K562 (cell line): ENCODE data around the gene ZNF782. TPM values are rescaled to one million over a fixed set of nuclear protein-coding genes. Genes with fewer than 3 reads are reported as not detected.

ENCODE experiments used
- ATAC-seq: fragments of 200-7000 bp; cut with Tn5 transposase; 3 replicates; pipeline ENCODE4 v1.9.1; 2020; ENCODE audit warnings: moderate library complexity
- BruUV-seq: library from RNA; stranded (reverse); fragments of 400-500 nt; replicated peaks from 2 replicates; lab custom pipeline; 2021; lab: Mats Ljungman, UMichigan
- CTCF ChIA-PET: fragments of 300-600 bp; formaldehyde crosslinking; extraction: SDS; loops from one replicate; lab custom pipeline; 2021; ENCODE audit warnings: low intra/inter-chr PET ratio; lab: Yijun Ruan, JAX
- POLR2A ChIA-PET: fragments of 300-600, 350-650 bp; sonication (Branson Sonifier 250); formaldehyde crosslinking; extraction: SDS; loops from one replicate; lab custom pipeline; 2021; ENCODE audit warnings: antibody characterized with exemption, inconsistent platforms; lab: Yijun Ruan, JAX
- DNase-seq, 4 experiments: peaks; one replicate each; pipeline versions ENCODE4 v3.0.0 to v3.0.0-alpha.2; 2011 to 2018; ENCODE audit warnings: low spot score in 3 of 4, mixed read lengths in 3 of 4; ENCODE audit errors: extremely low read depth in 1 of 4
- FAIRE-seq: peaks from 2 replicates; lab custom pipeline; 2011; peaks lifted over from hg19 to GRCh38; lab: Jason Lieb, UNC
- H2AFZ ChIP-seq: 2 replicates; pipeline ENCODE4 v1.6.0; 2011; ENCODE audit warnings: low read depth, low read length, control low read depth, inconsistent platforms
- H3K27ac ChIP-seq: fragments of 200-600 bp; 3 replicates; pipeline ENCODE4 v1.8.0; 2011; ENCODE audit warnings: low read depth, mild to moderate bottlenecking, control low read depth, inconsistent platforms, low read length, moderate library complexity, mixed read lengths; ENCODE audit errors: extremely low read depth
- H3K27me3 ChIP-seq, 2 experiments: fragments of 300-600 bp in 1 of 2; 2 replicates in 1 of 2; 3 replicates in 1 of 2; pipeline versions ENCODE4 v1.6.0 to v1.8.0; 2011; ENCODE audit warnings: inconsistent platforms in 2 of 2, low read length in 2 of 2, mild to moderate bottlenecking in 1 of 2, mixed read lengths in 1 of 2, moderate library complexity in 1 of 2; ENCODE audit not compliant: control insufficient read depth in 2 of 2, insufficient read depth in 2 of 2
- H3K36me3 ChIP-seq: fragments of 300-600 bp; 3 replicates; pipeline ENCODE4 v1.8.0; 2011; ENCODE audit warnings: mild to moderate bottlenecking, low read length, inconsistent platforms; ENCODE audit not compliant: control insufficient read depth, insufficient read depth
- H3K4me1 ChIP-seq, 2 experiments: fragments of 200-600 bp in 1 of 2; replicated peaks in 1 of 2; 2 replicates in 1 of 2; 3 replicates in 1 of 2; pipeline versions ENCODE4 v1.5.1 to v1.8.0; 2011; ENCODE audit warnings: inconsistent platforms in 2 of 2, low read length in 2 of 2, mild to moderate bottlenecking in 1 of 2, mixed read lengths in 1 of 2, moderate library complexity in 1 of 2; ENCODE audit not compliant: control insufficient read depth in 2 of 2, insufficient read depth in 2 of 2
- H3K4me2 ChIP-seq: 2 replicates; pipeline ENCODE4 v1.6.1; 2011; ENCODE audit warnings: low read length, control low read depth, inconsistent platforms, mixed read lengths; ENCODE audit not compliant: insufficient read depth
- H3K4me3 ChIP-seq: fragments of 200-600 bp; sonication (generic), shearing (Covaris generic); 2 replicates; pipeline ENCODE4 v1.5.1; 2016; ENCODE audit warnings: control low read depth, inconsistent platforms
- H3K79me2 ChIP-seq: fragments of 200-600 bp; 3 replicates; pipeline ENCODE4 v1.8.0; 2011; ENCODE audit warnings: low read length, inconsistent platforms; ENCODE audit not compliant: control insufficient read depth, insufficient read depth
- H3K9ac ChIP-seq, 2 experiments: 2 replicates each; pipeline versions ENCODE4 v1.6.0 to v1.6.1; 2011; ENCODE audit warnings: low read depth in 2 of 2, low read length in 2 of 2, control low read depth in 1 of 2, inconsistent platforms in 1 of 2, mild to moderate bottlenecking in 1 of 2, mixed read lengths in 1 of 2; ENCODE audit not compliant: insufficient read depth in 1 of 2
- H3K9me1 ChIP-seq: one replicate; pipeline ENCODE4 v1.6.0; 2011; ENCODE audit warnings: inconsistent platforms, mild to moderate bottlenecking, low read length, moderate library complexity; ENCODE audit not compliant: control insufficient read depth, insufficient read depth
- H3K9me3 ChIP-seq: replicated peaks from 2 replicates; pipeline ENCODE4 v1.5.1; 2011; ENCODE audit warnings: low read depth, low read length, inconsistent platforms; ENCODE audit not compliant: control insufficient read depth, insufficient read depth
- H4K20me1 ChIP-seq: replicated peaks from 2 replicates; pipeline ENCODE4 v1.6.1; 2011; ENCODE audit warnings: low read length, inconsistent platforms, mixed read lengths; ENCODE audit not compliant: control insufficient read depth, insufficient read depth
- MCM3 ChIP-seq: fragments of 450-650 bp; IDR thresholded peaks from 2 replicates; pipeline ENCODE4 v1.6.1; 2016
- MEF2A ChIP-seq: IDR thresholded peaks from 2 replicates; pipeline ENCODE4 v1.6.1; 2011; ENCODE audit warnings: low read depth, mild to moderate bottlenecking, low read length, moderate library complexity; ENCODE audit not compliant: control insufficient read depth
- MEF2D ChIP-seq: conservative IDR thresholded peaks from 2 replicates; pipeline ENCODE4 v1.6.1; 2016; ENCODE audit warnings: low read depth, missing genetic modification characterization, missing compliant biosample characterization
- NCOR1 ChIP-seq: fragments of 450-650 bp; IDR thresholded peaks from 2 replicates; pipeline ENCODE4 v1.6.1; 2016; ENCODE audit warnings: mild to moderate bottlenecking, moderate library complexity
- RFX1 ChIP-seq: fragments of 450-650 bp; IDR thresholded peaks from 2 replicates; pipeline ENCODE4 v1.6.1; 2016; ENCODE audit warnings: mild to moderate bottlenecking, moderate library complexity
- SRF ChIP-seq, 2 experiments: fragments of 250-450, 450-650 bp in 1 of 2; sonication (Bioruptor Pico) in 1 of 2; sonication (generic) in 1 of 2; formaldehyde crosslinking; IDR thresholded peaks; 2 replicates each; pipeline versions ENCODE4 v1.5.0 to v1.5.1; 2020 to 2022; ENCODE audit warnings: mild to moderate bottlenecking in 1 of 2, missing genetic modification reagents in 1 of 2
- TAF7 ChIP-seq: fragments of 450-650 bp; IDR thresholded peaks from 2 replicates; pipeline ENCODE4 v1.6.1; 2016; ENCODE audit warnings: missing genetic modification characterization, missing compliant biosample characterization
- TEAD4 ChIP-seq, 2 experiments: sonication (generic) in 1 of 2; formaldehyde crosslinking in 1 of 2; IDR thresholded peaks; 2 replicates each; pipeline versions ENCODE4 v1.6.1 to v1.8.0; 2012 to 2022; ENCODE audit warnings: borderline replicate concordance in 1 of 2, inconsistent platforms in 1 of 2, low read length in 1 of 2, mild to moderate bottlenecking in 1 of 2, missing genetic modification reagents in 1 of 2
- ZBED1 ChIP-seq: IDR thresholded peaks from 2 replicates; pipeline ENCODE4 v1.6.1; 2014
- ZNF239 ChIP-seq: fragments of 250-450 bp; sonication (Bioruptor Pico); IDR thresholded peaks from 2 replicates; pipeline ENCODE4 v1.4.0; 2020; ENCODE audit warnings: mild to moderate bottlenecking
- WGBS: fragments of 100-300 bp; shearing (Covaris generic); methylation state at CpG from one replicate; pipeline ENCODE4 v1.1.6; 2016; ENCODE audit warnings: low coverage, mixed read lengths; ENCODE audit not compliant: insufficient coverage; ENCODE audit errors: missing lambda C conversion rate; 5-methylcytosine and 5-hydroxymethylcytosine counted together
- in situ Hi-C: fragments of 300-500 bp; cut with MboI; formaldehyde crosslinking; loops from 4 replicates; pipeline ENCODE4 v1.15.0; 2018; ENCODE audit warnings: inconsistent platforms, mixed read lengths
- intact Hi-C: fragments of 100-400 bp; cut with micrococcal nuclease; formaldehyde crosslinking; loops from 2 replicates; pipeline ENCODE4 v1.14.2; 2022
- polyA plus RNA-seq, 8 experiments: library from polyadenylated mRNA; depleted of rRNA in 4 of 8; stranded (reverse) in 5 of 8; unstranded in 3 of 8; fragments of >200 nt; fragmentation: Nextera tagmentation in 2 of 8; fragmentation: Illumina TruSeq in 1 of 8; extraction: Ambion mirVana in 2 of 8; extraction: Trizol in 1 of 8; gene quantifications; 2 replicates each; pipeline versions ENCODE4 v1.2.1 to v1.2.3, GENCODE V29; 2011 to 2014; ENCODE audit warnings: inconsistent platforms in 1 of 8, missing spikeins in 1 of 8
- total RNA-seq, 7 experiments: library from RNA; depleted of rRNA in 6 of 7; stranded (reverse); fragments of >200 nt in 6 of 7; fragmentation: Illumina TruSeq in 2 of 7; extraction: Trizol in 2 of 7; gene quantifications; 2 replicates each; pipeline versions ENCODE4 v1.2.1 to v1.2.3, GENCODE V29; 2011 to 2021; ENCODE audit warnings: low replicate concordance in 1 of 7
- TF ChIP-seq, protein P1 (sequence below): fragments of 250-450 bp; sonication (Bioruptor Pico); IDR thresholded peaks from 2 replicates; pipeline ENCODE4 v1.5.0; 2021
- TF ChIP-seq, protein P2 (sequence below): fragments of 450-650 bp; IDR thresholded peaks from 2 replicates; pipeline ENCODE4 v1.6.1; 2016; ENCODE audit warnings: low read depth

Gene ZNF782
- total and polyA plus RNA-seq, 9 of the 15 experiments (the other 6 are each of a cell fraction or from before 2014, with no cell fraction given): 0.38 to 8.8 (median 4.5) TPM

DNA sequence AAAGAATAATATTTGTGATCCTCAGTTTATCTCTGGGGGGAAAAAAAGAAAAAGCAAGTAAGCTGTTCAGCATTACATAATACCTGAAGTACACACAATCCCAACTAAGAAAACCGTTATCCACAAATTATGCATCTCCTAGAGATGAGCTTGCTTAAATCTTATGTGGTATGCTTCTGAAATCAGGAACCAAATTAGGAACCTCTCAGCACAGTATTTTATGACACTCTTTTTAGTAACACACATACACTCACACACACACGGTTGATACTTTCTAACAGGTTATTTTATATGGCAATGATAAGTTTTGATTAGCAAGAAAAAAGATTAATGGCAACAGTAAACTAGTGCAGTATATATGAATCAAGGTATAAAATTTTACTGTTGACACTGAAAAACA is 75.2 kb downstream of the ZNF782 start:
- Histone ChIP-seq H4K20me1 (no peaks in the 10 kb centered on the region), H3K79me2 (peaks cover 16% of the 10 kb centered on the region), H3K4me1 (peaks cover 7% of the 10 kb centered on the region in 2 experiments; a peak in 2 of 5 replicates), H3K27ac (peak overlapping the region; percentile 76; the same call in 2 of the 3 replicates), H3K9ac (peak overlapping the region in 1 of 2 experiments; percentile 59; a peak in 2 of 4 replicates), H3K9me1 (no peaks in the 10 kb centered on the region), H3K9me3 (no peaks in the 10 kb centered on the region; the same call in 1 of the 2 replicates), H3K27me3 (no peaks in the 10 kb centered on the region), H2AFZ (peak overlapping the region; percentile 41), H3K36me3 (peaks cover 21% of the 10 kb centered on the region), H3K4me3 (peak overlapping the region; percentile 61), H3K4me2 (peak overlapping the region; percentile 56)
- no TSS peak for BruUV-seq
- 37% methylated on average over 2 of the region's 2 CpGs for WGBS
- no peak for DNase-seq
- ChIA-PET POLR2A (interaction anchor here (0.6 to 2.2 kb wide), 3 partner anchors 10 to 112 kb away, joined by 3 to 12 read pairs (median 4); no protein-coding TSS in a partner anchor), CTCF (no interaction called here)
- in situ Hi-C loops (no loop called here), intact Hi-C loops (loop anchor here (5.0 kb wide), 1 partner anchor 73 kb away; the partner anchor contains the start of gene ZNF782)
- FAIRE-seq: peak; percentile 29
- no peak for ATAC-seq
- TF ChIP-seq, protein P1, sequence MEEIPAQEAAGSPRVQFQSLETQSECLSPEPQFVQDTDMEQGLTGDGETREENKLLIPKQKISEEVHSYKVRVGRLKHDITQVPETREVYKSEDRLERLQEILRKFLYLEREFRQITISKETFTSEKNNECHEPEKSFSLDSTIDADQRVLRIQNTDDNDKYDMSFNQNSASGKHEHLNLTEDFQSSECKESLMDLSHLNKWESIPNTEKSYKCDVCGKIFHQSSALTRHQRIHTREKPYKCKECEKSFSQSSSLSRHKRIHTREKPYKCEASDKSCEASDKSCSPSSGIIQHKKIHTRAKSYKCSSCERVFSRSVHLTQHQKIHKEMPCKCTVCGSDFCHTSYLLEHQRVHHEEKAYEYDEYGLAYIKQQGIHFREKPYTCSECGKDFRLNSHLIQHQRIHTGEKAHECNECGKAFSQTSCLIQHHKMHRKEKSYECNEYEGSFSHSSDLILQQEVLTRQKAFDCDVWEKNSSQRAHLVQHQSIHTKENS (CRISPR knock-in tag): no peak
- TF ChIP-seq, protein P2, sequence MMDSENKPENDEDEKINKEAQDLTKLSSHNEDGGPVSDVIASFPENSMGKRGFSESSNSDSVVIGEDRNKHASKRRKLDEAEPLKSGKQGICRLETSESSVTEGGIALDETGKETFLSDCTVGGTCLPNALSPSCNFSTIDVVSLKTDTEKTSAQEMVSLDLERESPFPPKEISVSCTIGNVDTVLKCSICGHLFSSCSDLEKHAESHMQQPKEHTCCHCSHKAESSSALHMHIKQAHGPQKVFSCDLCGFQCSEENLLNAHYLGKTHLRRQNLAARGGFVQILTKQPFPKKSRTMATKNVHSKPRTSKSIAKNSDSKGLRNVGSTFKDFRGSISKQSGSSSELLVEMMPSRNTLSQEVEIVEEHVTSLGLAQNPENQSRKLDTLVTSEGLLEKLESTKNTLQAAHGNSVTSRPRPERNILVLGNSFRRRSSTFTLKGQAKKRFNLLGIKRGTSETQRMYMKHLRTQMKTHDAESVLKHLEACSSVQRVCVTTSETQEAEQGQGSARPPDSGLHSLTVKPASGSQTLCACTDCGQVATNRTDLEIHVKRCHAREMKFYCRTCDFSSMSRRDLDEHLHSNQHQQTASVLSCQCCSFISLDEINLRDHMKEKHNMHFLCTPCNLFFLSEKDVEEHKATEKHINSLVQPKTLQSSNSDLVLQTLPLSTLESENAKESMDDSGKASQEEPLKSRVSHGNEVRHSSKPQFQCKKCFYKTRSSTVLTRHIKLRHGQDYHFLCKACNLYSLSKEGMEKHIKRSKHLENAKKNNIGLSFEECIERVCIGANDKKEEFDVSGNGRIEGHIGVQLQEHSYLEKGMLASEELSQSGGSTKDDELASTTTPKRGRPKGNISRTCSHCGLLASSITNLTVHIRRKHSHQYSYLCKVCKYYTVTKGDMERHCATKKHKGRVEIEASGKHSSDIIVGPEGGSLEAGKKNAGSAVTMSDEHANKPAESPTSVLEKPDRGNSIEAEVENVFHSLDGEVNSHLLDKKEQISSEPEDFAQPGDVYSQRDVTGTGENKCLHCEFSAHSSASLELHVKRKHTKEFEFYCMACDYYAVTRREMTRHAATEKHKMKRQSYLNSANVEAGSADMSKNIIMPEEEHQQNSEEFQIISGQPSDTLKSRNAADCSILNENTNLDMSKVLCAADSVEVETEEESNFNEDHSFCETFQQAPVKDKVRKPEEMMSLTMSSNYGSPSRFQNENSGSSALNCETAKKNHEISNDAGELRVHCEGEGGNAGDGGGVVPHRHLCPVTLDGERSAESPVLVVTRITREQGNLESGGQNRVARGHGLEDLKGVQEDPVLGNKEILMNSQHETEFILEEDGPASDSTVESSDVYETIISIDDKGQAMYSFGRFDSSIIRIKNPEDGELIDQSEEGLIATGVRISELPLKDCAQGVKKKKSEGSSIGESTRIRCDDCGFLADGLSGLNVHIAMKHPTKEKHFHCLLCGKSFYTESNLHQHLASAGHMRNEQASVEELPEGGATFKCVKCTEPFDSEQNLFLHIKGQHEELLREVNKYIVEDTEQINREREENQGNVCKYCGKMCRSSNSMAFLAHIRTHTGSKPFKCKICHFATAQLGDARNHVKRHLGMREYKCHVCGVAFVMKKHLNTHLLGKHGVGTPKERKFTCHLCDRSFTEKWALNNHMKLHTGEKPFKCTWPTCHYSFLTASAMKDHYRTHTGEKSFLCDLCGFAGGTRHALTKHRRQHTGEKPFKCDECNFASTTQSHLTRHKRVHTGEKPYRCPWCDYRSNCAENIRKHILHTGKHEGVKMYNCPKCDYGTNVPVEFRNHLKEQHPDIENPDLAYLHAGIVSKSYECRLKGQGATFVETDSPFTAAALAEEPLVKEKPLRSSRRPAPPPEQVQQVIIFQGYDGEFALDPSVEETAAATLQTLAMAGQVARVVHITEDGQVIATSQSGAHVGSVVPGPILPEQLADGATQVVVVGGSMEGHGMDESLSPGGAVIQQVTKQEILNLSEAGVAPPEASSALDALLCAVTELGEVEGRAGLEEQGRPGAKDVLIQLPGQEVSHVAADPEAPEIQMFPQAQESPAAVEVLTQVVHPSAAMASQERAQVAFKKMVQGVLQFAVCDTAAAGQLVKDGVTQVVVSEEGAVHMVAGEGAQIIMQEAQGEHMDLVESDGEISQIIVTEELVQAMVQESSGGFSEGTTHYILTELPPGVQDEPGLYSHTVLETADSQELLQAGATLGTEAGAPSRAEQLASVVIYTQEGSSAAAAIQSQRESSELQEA: no peak
- TF ChIP-seq TEAD4 (IDR thresholded peaks at IDR 0.05; ENCODE audit: low read length): no peak
- no peak for TF ChIP-seq TEAD4 (CRISPR knock-in tag; IDR thresholded peaks at IDR 0.05; ENCODE audit: borderline replicate concordance)
- no peak for TF ChIP-seq RFX1
- no peak for TF ChIP-seq MEF2D (tag)
- TF ChIP-seq NCOR1: no peak
- no peak for TF ChIP-seq ZNF239 (CRISPR knock-in tag)
- no peak for TF ChIP-seq ZBED1
- TF ChIP-seq MEF2A: no peak
- no peak for TF ChIP-seq MCM3
- TF ChIP-seq TAF7 (tag): no peak
- no peak for TF ChIP-seq SRF (CRISPR knock-in tag; IDR thresholded peaks at IDR 0.05)
